HCEC 1CT (cell line): ENCODE measurements around the gene YAP1.
"Not testable (repeated sequence)": the region's sequence is repeated elsewhere in the genome, so short reads cannot be mapped to it uniquely, and the experiment has no call there.

Experiments
- DNase-seq: peaks from one replicate; pipeline ENCODE4 v3.0.0-alpha.2; 2017

The YAP1 gene

GRCh38 chr11:102166175-102167064 lies 56.2 kb downstream of the YAP1 start:
- DNase-seq, result no peak

DNA sequence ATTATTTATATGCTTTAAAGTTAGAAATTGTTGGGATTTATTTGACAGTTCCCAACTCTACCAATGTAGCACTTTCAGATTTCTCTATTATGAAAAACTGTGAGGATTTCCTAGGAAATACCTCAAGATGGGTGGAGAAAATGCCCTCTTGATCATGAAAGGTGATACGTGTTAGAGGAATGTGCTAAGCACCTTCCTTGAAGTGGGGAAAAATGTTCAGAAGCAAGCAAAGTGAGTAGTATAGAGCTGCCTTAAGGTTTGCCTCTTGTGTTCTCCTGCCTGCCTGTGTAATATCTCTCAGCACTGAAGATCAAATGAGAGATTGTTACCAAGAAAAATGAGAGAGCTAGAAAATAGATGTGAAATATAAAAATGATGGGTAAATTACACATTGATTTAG lies 58.2 kb downstream of the YAP1 start:
- peak; percentile 43 for DNase-seq

GRCh38 chr11:102171101-102171500 lies 60.9 kb downstream of the YAP1 start:
- DNase-seq, result peak; percentile 94

GRCh38 chr11:102172127-102172848 lies 62.0 kb downstream of the YAP1 start:
- peak; percentile 85 for DNase-seq

DNA sequence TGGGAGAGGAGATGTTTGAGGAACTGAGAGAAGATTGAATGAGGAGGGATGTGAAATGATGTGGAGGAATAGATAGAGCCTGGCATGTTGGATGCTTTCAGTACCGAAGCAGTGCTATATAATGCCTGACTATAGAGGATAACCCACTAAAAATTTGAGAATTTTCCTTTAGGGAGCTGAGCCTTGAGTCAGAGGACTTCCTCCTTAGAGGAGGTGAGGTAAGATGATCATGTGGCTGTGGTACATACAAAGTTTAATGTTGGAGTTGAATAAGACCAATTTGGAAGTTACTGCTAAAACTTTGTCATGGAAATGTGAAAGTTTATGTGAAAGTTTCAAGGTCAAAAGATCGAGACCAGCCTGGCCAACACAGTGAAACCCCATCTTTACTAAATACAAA lies 66.9 kb downstream of the YAP1 start:
- DNase-seq, result peak; percentile 70

- DNase-seq, result peak; percentile 98
Observed at GRCh38 chr11:102177974-102178631, 67.9 kb downstream of the YAP1 start.

- DNase-seq, result no peak
Observed at GRCh38 chr11:102179371-102179770, 69.1 kb downstream of the YAP1 start.

DNA sequence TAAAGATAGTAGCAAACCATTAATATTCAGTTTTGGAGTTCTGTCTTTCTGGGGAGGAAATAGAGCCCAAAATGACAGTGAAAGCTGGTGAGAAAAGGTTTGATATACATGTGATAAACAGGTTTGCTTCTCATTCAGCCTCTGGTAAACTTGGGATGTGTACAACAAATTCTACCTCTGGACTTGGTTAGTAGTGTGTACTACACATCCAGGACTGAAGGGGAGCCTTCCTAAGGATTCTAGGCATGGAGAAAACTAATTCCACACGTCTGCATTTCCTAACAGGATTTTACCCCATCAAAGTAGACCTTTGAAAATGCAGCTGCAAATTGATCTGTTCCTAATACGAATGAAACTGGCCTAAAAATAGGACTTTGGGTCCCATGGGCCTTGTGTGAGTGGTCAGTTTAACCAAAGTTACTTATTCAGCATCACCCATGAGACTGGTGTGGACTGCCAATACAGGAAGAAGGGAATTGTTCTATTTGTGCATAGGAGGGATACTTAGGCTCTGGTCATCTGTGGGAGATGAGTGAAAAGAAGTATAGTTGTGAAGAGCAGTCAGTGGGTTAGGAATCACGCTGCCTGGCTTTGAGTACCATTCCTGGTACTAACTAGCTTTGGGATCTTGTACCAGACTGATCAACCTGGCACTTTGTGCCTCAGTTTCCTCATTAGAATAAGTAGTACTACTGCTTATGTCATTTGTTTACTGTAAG lies 74.2 kb downstream of the YAP1 start:
- no peak for DNase-seq

- DNase-seq, result no peak
Observed at GRCh38 chr11:102186551-102187191, 76.4 kb downstream of the YAP1 start.

- no peak for DNase-seq
Observed at GRCh38 chr11:102187416-102188151, 77.3 kb downstream of the YAP1 start.

GRCh38 chr11:102188488-102188887 lies 78.2 kb downstream of the YAP1 start:
- no peak for DNase-seq

- no peak for DNase-seq
Observed at GRCh38 chr11:102191832-102192231, 81.6 kb downstream of the YAP1 start.

DNA sequence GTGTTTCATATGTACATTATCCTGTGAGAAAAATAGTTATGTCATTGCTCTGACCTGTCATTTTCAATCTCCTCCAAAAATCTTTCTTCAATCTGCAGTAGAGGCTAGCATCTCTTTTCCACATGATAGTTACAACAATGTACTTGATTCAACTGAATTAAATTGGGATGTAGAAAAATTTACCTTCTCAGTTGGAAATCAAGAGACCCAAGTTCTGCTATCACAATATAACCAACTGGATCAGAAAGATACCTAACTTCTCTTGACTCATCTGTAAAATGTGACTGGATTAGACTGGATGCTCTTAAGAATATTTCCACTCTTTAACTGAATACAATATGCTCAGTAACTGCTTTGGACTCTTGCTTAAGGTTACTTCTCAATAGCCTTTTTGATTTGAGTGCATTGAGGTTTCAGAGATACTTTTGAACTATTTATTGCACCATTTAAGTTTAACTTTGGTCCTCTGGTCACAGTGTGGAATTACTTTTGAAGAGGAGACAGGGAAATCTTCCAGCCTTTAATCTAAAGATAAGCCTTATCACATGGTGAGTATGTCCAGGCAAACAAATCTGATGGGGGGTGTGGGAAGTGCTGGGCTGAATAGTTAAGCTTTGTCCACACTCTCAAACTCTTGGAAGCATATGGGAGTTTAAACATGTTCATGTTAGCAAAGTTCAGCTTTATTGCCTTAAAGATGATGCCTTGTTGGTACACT lies 82.3 kb downstream of the YAP1 start:
- DNase-seq, result no peak

GRCh38 chr11:102194257-102194656 lies 84.0 kb downstream of the YAP1 start:
- DNase-seq, result no peak

DNA sequence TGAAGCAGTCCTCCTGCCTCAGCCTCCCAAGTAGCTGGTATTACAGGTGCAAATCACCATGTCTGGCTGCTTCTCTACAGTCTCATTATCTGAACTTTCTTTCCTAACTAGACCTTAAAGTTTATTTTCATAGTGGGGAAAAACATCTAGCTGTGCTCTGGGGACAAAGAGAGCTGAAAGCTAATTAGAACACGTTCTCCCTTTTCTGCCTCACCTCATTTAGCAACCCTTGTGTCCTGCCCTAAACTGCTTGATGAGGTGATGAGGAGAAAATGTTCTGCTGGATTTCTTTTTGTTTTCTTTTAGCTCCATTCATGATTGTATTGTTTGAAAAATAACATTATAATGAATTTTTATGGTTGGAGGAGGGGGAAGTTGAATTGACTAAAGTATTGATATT lies 84.7 kb downstream of the YAP1 start:
- DNase-seq, result no peak

GRCh38 chr11:102196351-102196750 lies 86.1 kb downstream of the YAP1 start:
- DNase-seq, result no peak

GRCh38 chr11:102196816-102197215 lies 86.6 kb downstream of the YAP1 start:
- peak; percentile 43 for DNase-seq

DNA sequence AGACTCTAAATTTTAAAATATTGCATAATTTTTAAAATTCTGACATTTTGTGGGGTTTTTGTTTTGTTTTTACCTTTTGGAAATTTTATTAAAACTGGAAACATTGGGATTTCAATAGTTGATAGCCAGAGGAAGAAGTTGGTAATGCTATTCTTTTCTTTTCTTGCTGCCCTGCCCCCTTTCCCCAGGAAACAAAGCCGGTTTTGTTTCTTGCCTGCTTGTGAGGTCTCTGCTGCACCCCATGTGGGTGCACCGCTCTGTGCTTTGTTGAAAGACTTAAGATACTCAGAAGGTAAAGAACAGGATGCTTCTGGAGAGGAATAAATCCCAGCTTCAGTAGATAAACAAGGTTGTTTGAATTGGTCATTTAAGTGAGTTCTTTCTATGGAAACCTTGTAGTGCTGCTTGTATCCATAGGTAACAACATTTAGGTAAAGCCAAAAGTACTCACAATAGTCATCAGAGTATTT lies 87.5 kb downstream of the YAP1 start:
- DNase-seq, result no peak

GRCh38 chr11:102199673-102200072 lies 89.4 kb downstream of the YAP1 start:
- DNase-seq, result no peak

DNA sequence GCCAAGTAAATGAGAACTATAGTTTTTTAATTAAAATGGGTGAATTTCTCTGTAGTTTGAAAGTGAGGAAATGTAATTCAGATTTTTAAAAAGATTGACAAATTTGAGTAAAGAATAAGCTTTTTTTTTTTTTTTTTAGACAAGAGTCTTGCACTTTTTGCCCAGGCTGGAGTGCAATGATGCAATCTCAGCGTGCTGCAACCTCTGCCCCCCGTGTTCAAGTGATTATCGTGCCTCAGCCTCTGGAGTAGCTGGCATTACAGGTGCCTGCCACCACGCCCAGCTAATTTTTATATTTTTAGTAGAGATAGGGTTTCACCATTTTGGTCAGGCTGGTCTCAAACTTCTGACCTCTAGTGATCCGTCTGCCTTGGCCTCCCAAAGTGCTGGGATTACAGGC lies 90.1 kb downstream of the YAP1 start:
- DNase-seq, result not testable (repeated sequence)

GRCh38 chr11:102201776-102202175 lies 91.5 kb downstream of the YAP1 start:
- DNase-seq, result no peak
